Neural cell (in vitro differentiated cells): ENCODE results near the gene C18orf54.

Experiments
- EP300 ChIP-seq: fragments of 450-650 bp; conservative IDR thresholded peaks from 2 replicates; pipeline ENCODE4 v1.6.1; 2014; ENCODE audit warnings: antibody characterized with exemption, mild to moderate bottlenecking, moderate library complexity; ENCODE audit not compliant: poor library complexity, severe bottlenecking
- EZH2 ChIP-seq: fragments of 200-600, 300-800 bp; shearing (Covaris generic), sonication (generic); IDR thresholded peaks from 2 replicates; pipeline ENCODE4 v1.6.1; 2014; ENCODE audit warnings: antibody characterized with exemption, low read length, borderline replicate concordance, mild to moderate bottlenecking; ENCODE audit not compliant: insufficient read depth, poor library complexity, severe bottlenecking
- MXI1 ChIP-seq: fragments of 450-650 bp; conservative IDR thresholded peaks from 2 replicates; pipeline ENCODE4 v1.6.1; 2014; ENCODE audit warnings: antibody characterized with exemption, mild to moderate bottlenecking; ENCODE audit not compliant: poor library complexity, severe bottlenecking
- POLR2AphosphoS5 ChIP-seq: IDR thresholded peaks from 2 replicates; pipeline ENCODE4 v1.6.1; 2012
- TF ChIP-seq, protein P1 (sequence below): fragments of 450-650 bp; IDR thresholded peaks from 2 replicates; pipeline ENCODE4 v1.5.1; 2014; ENCODE audit warnings: antibody characterized with exemption, mild to moderate bottlenecking, moderate library complexity; ENCODE audit not compliant: poor library complexity, severe bottlenecking

- TF ChIP-seq, protein P1, sequence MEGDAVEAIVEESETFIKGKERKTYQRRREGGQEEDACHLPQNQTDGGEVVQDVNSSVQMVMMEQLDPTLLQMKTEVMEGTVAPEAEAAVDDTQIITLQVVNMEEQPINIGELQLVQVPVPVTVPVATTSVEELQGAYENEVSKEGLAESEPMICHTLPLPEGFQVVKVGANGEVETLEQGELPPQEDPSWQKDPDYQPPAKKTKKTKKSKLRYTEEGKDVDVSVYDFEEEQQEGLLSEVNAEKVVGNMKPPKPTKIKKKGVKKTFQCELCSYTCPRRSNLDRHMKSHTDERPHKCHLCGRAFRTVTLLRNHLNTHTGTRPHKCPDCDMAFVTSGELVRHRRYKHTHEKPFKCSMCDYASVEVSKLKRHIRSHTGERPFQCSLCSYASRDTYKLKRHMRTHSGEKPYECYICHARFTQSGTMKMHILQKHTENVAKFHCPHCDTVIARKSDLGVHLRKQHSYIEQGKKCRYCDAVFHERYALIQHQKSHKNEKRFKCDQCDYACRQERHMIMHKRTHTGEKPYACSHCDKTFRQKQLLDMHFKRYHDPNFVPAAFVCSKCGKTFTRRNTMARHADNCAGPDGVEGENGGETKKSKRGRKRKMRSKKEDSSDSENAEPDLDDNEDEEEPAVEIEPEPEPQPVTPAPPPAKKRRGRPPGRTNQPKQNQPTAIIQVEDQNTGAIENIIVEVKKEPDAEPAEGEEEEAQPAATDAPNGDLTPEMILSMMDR, result no peak
- TF ChIP-seq POLR2AphosphoS5 (no peak), MXI1 (no peak), EP300 (no peak), EZH2 (no peak)
Measured at GRCh38 chr18:54360406-54360805, 2.7 kb downstream of the C18orf54 start.
